GM19239 (cell line): ENCODE measurements around the gene FYN.

Experiments
- DNase-seq: peaks from one replicate; pipeline ENCODE4 v3.0.0; 2011; ENCODE audit warnings: low spot score; ENCODE audit not compliant: insufficient read length
- FAIRE-seq: peaks from 2 replicates; lab custom pipeline; 2011; peaks lifted over from hg19 to GRCh38; lab: Jason Lieb, UNC

Gene FYN

GRCh38 chr6:111885373-111886027 is 12.2 kb upstream of the FYN start:
- FAIRE-seq (no peak), DNase-seq (no peak)

GRCh38 chr6:111884068-111884467 is 10.8 kb upstream of the FYN start:
- FAIRE-seq, result no peak
- DNase-seq, result no peak

- DNase-seq, result no peak
- no peak for FAIRE-seq
Measured at GRCh38 chr6:111880181-111880888, 7.1 kb upstream of the FYN start.

DNA sequence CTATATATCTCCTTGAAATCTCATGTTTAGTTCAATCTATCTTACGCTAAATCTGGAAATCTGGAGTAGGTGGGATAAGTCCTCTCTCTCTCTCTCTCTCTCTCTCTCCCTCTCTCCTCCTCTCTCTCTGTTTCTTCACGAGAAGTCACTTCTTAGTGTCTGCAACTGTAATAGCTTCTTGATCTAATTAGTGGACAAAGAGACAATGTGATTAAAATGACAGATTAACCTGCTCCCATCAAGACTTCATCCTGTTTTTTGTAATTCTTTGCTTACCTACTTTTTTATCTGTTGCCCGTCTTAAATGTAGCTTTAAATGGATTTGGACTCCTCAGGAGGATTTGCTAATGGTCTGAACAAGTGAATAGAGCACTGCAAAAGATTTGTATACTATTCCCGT is 2.5 kb upstream of the FYN start:
- FAIRE-seq (no peak), DNase-seq (no peak)

- FAIRE-seq, result no peak
- DNase-seq, result no peak
Measured at GRCh38 chr6:111874025-111874415, 768 bp upstream of the FYN start.

GRCh38 chr6:111872401-111873177 is 663 bp downstream of the FYN start:
- FAIRE-seq, result no peak
- DNase-seq, result no peak

GRCh38 chr6:111871725-111872400 is 1.4 kb downstream of the FYN start:
- DNase-seq (no peak), FAIRE-seq (no peak)

GRCh38 chr6:111871207-111871606 is 2.0 kb downstream of the FYN start:
- peak; percentile 8 for FAIRE-seq
- no peak for DNase-seq

- no peak for FAIRE-seq
- DNase-seq, result no peak
Measured at GRCh38 chr6:111870742-111871064, 2.5 kb downstream of the FYN start.

- DNase-seq, result no peak
- no peak for FAIRE-seq
Measured at GRCh38 chr6:111870051-111870741, 3.1 kb downstream of the FYN start.

DNA sequence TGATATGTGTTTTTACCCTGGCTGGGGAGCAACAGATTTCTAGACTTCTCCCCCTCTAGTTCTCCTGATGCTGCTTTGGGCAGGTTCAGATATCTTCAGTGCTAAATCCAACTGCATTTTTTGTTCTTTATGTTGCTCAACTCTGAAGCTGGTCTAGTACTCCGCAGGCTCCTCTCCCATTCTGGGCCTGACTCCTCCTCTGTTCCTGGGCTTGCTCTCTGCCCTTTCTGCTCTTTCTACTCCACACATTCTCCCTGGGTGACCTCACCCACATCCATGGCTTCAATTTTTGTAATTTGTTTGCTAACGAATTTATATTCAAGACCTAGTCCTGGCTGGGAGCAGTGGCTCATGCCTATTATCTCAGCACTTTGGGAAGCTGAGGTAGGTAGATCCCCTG is 6.4 kb downstream of the FYN start:
- FAIRE-seq, result no peak
- no peak for DNase-seq

DNA sequence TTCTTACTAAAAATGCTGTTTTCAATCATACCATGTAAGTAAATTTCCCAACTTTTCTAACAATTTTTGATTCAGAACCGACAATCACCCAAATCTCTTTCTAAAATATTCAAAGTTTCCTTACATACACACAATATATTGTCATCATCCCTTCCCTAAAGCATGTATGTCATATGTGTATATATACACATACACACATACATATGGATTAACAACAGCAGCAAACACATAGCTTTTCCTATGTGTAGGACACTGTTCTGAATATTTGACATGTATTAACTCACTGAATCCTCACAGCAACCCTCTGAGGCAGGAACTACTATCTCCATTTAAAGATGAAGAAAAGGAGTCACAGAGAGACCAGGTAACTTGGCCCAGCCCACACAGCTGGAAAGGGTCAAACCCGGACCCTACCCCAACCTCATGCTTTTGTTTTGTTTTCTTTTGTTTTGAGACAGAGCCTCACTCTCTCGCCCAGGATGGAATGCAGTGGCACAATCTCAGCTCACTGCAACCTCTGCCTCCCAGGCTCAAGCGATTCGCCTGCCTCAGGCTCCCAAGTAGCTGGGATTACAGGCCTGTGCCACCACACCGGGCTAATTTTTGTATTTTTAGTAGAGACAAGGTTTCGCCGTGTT is 7.2 kb downstream of the FYN start:
- no peak for DNase-seq
- FAIRE-seq, result no peak

GRCh38 chr6:111865049-111865585 is 8.1 kb downstream of the FYN start:
- DNase-seq (no peak), FAIRE-seq (no peak)

DNA sequence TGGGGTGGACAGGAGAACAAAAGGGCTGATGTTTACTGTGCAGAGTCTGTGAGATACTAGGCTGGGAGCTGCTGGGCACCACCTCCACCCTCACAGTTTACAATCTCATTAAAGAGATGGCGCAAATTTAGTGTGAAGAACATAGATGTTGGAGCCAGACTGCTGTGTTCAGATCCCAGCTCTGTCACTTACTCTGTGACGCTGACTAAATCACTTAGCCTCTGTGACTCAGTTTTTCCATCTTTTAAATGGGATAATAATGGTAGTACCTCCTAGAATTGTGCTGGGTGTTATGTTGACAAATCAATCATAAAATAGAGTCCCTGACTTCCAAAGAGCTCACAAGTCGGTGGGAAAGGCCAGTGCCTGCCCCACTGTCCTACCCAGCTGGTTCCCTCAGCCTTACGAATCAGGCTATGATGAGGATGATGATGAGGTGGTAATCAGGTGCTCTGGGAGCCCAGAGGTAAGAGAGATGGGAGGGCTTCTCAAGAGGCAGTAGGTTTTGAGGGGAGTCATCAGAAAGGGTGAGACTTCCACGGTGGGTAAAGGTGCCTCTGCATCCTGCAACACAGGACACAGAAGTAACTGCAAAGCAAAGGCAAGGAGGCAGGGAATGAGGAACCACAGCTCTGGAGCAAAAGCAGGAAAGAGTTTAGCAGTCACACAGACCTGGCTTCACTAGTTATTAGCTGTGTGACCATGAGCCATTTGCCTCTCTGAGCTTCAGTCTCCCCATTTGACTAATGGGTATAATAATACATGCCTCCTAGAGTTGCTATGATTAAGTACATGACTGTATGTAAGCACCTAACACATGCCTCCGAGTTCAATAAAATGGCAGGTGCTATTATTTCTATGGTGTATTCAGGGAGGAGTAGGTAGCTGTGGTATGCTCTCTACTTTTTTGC is 8.9 kb downstream of the FYN start:
- FAIRE-seq (no peak), DNase-seq (no peak)

DNA sequence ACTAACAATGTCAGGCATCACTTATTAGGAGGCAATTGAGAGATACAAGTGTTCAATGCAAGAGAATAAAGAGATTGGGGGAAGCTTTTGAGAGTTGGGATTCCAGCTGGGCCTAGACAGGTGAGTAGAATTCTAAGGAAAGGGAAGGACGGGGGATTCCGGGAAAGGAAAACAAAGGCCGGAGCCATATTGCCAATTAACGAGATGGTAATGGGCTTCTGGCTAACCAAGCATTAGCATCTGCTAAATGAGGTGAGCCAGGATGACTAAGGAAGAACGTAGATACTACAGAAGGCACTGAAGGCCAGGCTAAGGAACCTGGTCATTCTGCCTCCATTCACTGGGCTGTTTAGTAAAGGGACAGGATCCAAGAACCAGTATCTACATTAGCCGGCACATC is 10.5 kb downstream of the FYN start:
- FAIRE-seq (no peak), DNase-seq (no peak)

DNA sequence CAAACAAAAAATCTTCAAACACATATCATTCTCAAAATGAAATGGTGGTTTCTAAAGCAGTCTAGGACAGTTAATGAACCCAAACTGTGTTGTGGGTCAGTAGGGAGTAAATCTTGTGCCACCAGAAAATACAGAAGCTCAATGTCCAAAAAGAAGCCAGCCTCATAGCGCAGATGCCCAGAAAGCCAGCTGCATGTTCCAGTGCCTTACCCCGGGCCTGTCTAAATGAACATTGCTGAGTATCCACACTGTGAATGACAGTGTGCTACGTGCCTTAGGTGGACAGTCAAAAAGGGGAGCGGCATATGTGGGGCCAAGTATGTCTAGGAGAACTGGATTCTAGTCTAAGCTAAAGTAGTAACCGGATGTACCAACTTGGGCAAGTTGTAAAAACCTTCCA is 10.9 kb downstream of the FYN start:
- FAIRE-seq (no peak), DNase-seq (no peak)

DNA sequence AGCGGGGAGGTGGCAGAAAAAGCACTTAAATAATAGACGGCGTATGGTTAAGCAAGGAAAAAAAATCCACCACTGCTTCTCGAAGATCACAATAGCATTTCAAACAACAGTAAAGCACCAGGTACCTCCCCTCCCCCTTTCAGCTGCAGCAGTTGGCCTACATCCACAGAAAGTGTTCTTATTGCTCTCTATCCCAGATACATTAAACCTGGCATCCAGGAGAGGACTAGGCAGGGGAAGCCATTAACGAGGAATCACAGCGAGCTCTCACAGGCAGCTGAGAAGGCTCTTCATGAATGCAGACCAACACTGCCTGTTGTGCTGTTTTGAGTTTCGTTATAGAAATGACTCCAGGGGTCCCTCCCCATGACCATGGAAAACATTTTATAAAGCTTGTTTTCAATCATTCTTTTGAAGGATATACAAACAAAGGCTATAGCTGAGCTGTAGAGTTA is 11.8 kb downstream of the FYN start:
- FAIRE-seq (no peak), DNase-seq (no peak)

DNA sequence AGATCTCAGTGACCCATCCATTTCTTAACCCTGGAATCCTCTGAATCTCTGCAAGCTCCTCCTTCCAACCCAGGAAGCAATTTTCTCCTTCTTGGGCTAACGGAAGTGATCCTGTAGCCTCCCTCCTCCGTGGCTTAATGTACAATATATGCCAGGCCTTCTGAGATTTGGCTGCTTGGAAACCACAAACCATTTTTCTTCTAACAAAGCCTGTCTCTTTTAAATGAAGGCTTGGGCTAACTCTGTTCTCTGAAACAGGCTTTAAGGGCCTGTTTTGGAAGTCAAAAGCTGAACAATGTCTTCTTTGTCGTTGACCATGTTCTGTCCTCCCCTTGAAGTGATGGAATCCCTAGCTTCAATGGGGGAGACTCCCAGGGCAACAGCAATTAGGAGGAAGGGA is 14.9 kb downstream of the FYN start:
- DNase-seq, result no peak
- FAIRE-seq, result no peak
